BLaER1 treated with 17β-estradiol and CSF1 and Interleukin-3, amounts not matched to agents 10 nM and 100 nM (cell line): ENCODE results near the gene SLC37A1.
A peak's percentile ranks its signal among the peaks of the same experiment; 100 is the strongest.

ENCODE experiments used
- H3K27ac ChIP-seq, 11 experiments: shearing (Covaris generic); formaldehyde crosslinking; 2 replicates each; pipeline ENCODE4 v1.8.1; 2022
- H3K27me3 ChIP-seq, 11 experiments: shearing (Covaris generic); formaldehyde crosslinking; 2 replicates each; pipeline ENCODE4 v1.8.1; 2022
- H3K36me3 ChIP-seq, 11 experiments: shearing (Covaris generic); formaldehyde crosslinking; 2 replicates each; pipeline ENCODE4 v1.8.1; 2022
- H3K4me1 ChIP-seq, 10 experiments: shearing (Covaris generic); formaldehyde crosslinking; 2 replicates each; pipeline ENCODE4 v1.8.1; 2022
- H3K4me2 ChIP-seq, 11 experiments: shearing (Covaris generic); formaldehyde crosslinking; 2 replicates each; pipeline ENCODE4 v1.8.1; 2022
- H3K4me3 ChIP-seq, 10 experiments: shearing (Covaris generic); formaldehyde crosslinking; 2 replicates each; pipeline ENCODE4 v1.8.1; 2022
- H3K9ac ChIP-seq, 11 experiments: shearing (Covaris generic); formaldehyde crosslinking; 2 replicates each; pipeline ENCODE4 v1.8.1; 2022
- H3K9me3 ChIP-seq, 11 experiments: shearing (Covaris generic); formaldehyde crosslinking; replicated peaks in 1 of 11; 2 replicates each; pipeline ENCODE4 v1.8.1; 2022
- H4K20me1 ChIP-seq, 11 experiments: shearing (Covaris generic); formaldehyde crosslinking; 2 replicates each; pipeline ENCODE4 v1.8.1; 2022
- Cebpa-rat ChIP-seq, 11 experiments: shearing (Covaris generic); IDR thresholded peaks; 2 replicates each; pipeline ENCODE4 v1.8.1; 2022

The SLC37A1 gene

DNA sequence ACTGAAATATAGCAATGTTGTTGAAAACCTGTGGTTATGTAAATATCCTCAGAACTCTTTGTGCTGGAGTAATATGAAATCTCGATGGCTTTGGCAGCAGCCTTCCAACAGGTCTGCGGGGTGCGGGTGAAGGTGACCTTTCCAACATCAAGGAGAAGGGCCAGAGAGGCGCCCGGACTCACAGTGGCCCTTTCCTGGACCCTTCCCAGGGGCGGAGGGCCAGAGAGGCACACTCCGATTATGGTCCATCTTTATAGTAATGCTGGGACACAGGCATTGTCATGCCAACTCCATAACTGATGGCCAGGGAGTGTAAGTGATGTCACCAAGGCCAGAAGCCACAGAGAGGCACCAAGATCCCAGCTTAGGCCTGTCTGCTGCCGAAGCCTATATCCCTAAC is 18.1 kb downstream of the SLC37A1 start:
- no peaks in the 10 kb centered on the region for H3K9me3 ChIP-seq
- H3K4me1 ChIP-seq = peaks cover 72 to 100% (median 98%) of the 10 kb centered on the region in 10 experiments
- peaks cover 0 to 47% (median 0%) of the 10 kb centered on the region in 11 experiments; a peak in 5 of 22 replicates for H4K20me1 ChIP-seq
- peak overlapping the region in 10 of 11 experiments; percentile 54 to 98 (median 78); a peak in 20 of 22 replicates for H3K4me2 ChIP-seq
- H3K4me3 ChIP-seq = no peak overlapping the region
- H3K27me3 ChIP-seq = peaks cover 0 to 21% (median 0%) of the 10 kb centered on the region in 11 experiments; a peak in 3 of 22 replicates
- H3K36me3 ChIP-seq = no peaks in the 10 kb centered on the region
- no peak for TF ChIP-seq Cebpa-rat (IDR thresholded peaks at IDR 0.05)
- peak overlapping the region in 2 of 11 experiments; percentile 20 to 21; a peak in 3 of 22 replicates for H3K9ac ChIP-seq
- peak overlapping the region in 1 of 11 experiments; percentile 57; a peak in 1 of 22 replicates for H3K27ac ChIP-seq

DNA sequence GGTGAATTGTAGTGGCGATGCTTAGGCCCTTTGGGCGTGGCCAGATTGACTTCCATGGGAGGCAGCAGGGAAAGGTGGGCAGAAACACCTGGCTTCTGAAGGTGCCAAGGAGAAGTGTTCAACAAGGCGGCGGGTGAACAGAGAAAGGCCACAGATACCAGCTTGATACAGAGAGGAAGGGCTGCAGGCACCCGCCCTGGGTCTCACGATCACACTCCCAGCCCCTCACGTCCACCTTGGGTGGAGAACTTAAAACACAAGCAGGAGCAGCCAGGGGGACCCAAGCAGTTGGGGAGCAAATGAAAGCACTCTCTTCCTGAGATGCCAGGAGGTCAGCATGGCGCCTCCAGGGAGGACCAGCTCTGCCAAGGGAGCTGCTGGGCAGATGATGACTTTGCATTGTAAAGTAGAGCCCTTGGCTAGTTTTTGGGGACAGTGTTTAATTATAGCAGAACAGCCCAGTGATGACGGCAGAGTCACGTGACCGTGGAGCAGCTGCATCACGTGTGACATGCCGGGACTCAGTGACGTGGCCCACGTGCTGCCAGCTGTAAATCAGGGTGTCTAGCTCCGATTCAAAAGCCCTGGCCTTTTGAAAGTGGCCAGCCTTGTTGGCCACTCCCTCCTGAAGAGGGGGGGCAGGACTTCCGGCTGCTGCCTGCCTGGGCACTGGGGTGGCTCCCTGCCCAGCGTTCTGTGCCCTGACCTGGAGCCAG is 19.0 kb downstream of the SLC37A1 start:
- peak overlapping the region; percentile 75 to 98 (median 79) for H3K4me2 ChIP-seq
- no peaks in the 10 kb centered on the region for H3K36me3 ChIP-seq
- H3K4me1 ChIP-seq = peaks cover 64 to 100% (median 97%) of the 10 kb centered on the region in 10 experiments
- H3K27ac ChIP-seq = peak overlapping the region in 9 of 11 experiments; percentile 2 to 57 (median 31); a peak in 14 of 22 replicates
- no peak for TF ChIP-seq Cebpa-rat (IDR thresholded peaks at IDR 0.05)
- H3K4me3 ChIP-seq = no peak overlapping the region; a peak in 1 of 20 replicates
- peak overlapping the region in 3 of 11 experiments; percentile 9 to 39 (median 27); a peak in 3 of 22 replicates for H3K9ac ChIP-seq
- peaks cover 0 to 21% (median 0%) of the 10 kb centered on the region in 11 experiments; a peak in 3 of 22 replicates for H3K27me3 ChIP-seq
- no peaks in the 10 kb centered on the region for H3K9me3 ChIP-seq
- peaks cover 0 to 53% (median 0%) of the 10 kb centered on the region in 11 experiments; a peak in 5 of 22 replicates for H4K20me1 ChIP-seq

DNA sequence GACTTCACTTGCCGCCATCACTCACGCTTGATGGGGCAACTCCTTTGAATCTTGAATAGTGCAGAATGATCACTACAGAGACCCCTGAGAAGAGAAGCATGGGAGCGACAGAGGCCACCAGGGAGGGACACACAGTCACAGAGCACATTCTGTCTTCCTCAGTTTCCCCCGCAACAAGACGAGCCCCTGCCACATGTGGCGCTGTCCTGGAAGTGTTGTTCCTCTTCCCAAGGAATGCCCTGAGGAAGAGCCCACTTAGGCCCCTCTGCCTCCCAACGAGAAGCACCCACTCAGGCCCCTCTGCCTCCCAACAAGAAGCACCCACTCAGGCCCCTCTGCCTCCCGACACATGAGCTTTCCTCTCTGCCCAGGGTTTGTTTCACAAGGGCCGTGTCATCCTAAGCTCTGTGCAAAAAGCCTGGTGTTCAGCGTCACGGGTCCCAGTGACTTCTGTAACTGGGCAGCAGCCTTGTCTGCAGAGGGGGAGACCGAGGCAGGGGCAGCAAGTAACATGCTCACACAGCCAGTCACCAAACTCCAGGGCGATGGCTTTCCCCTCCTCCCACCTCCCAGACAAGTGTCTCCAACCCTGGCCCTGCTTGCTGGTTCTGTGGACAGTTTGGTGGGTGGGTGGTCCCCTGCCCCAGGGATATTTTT is 19.8 kb downstream of the SLC37A1 start:
- H3K9me3 ChIP-seq = no peaks in the 10 kb centered on the region
- H3K27me3 ChIP-seq = peaks cover 0 to 21% (median 0%) of the 10 kb centered on the region in 11 experiments; a peak in 3 of 22 replicates
- peak overlapping the region in 4 of 11 experiments; percentile 9 to 39 (median 28); a peak in 4 of 22 replicates for H3K9ac ChIP-seq
- TF ChIP-seq Cebpa-rat (IDR thresholded peaks at IDR 0.05) = no peak
- H3K4me1 ChIP-seq = peaks cover 56 to 97% (median 90%) of the 10 kb centered on the region in 10 experiments
- H4K20me1 ChIP-seq = peaks cover 0 to 53% (median 0%) of the 10 kb centered on the region in 11 experiments; a peak in 6 of 22 replicates
- H3K27ac ChIP-seq = peak overlapping the region in 9 of 11 experiments; percentile 2 to 57 (median 31); a peak in 13 of 22 replicates
- H3K4me3 ChIP-seq = peak overlapping the region in 1 of 10 experiments; percentile 9; a peak in 2 of 20 replicates
- H3K4me2 ChIP-seq = peak overlapping the region; percentile 75 to 98 (median 79)
- no peaks in the 10 kb centered on the region for H3K36me3 ChIP-seq

DNA sequence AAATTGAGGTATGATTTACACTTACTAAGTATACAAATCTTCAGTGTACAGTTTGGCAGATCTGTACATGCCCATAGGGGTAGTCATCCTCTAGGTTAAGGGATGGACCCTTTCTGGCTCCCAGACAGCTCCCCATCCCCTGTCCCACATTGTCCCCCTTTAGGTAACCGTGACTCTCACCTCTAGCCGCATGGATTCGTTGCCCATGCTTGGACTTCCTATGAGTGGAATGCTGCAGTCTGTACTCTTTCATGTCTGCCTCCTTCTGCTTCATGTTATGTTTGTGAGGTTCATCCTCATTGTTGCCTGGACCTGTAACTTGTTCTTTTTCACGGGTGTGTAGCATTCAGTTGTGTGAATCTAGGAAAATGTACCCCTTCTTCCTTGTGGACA is 20.3 kb downstream of the SLC37A1 start:
- H4K20me1 ChIP-seq = peaks cover 0 to 53% (median 0%) of the 10 kb centered on the region in 11 experiments; a peak in 6 of 22 replicates
- H3K27ac ChIP-seq = peak overlapping the region in 1 of 11 experiments; percentile 6; a peak in 1 of 22 replicates
- H3K4me3 ChIP-seq = peak overlapping the region in 1 of 10 experiments; percentile 19; a peak in 2 of 20 replicates
- peak overlapping the region in 1 of 11 experiments; percentile 31; a peak in 3 of 22 replicates for H3K9ac ChIP-seq
- no peak for TF ChIP-seq Cebpa-rat (IDR thresholded peaks at IDR 0.05)
- peaks cover 53 to 92% (median 85%) of the 10 kb centered on the region in 10 experiments for H3K4me1 ChIP-seq
- H3K36me3 ChIP-seq = 0 out of 22 replicates have a peak, but pooled peaks cover 0 to 4% (median 0%) of the 10 kb centered on the region in 11 experiments
- H3K9me3 ChIP-seq = no peaks in the 10 kb centered on the region
- peak overlapping the region; percentile 75 to 98 (median 79) for H3K4me2 ChIP-seq
- peaks cover 0 to 21% (median 0%) of the 10 kb centered on the region in 11 experiments; a peak in 3 of 22 replicates for H3K27me3 ChIP-seq

DNA sequence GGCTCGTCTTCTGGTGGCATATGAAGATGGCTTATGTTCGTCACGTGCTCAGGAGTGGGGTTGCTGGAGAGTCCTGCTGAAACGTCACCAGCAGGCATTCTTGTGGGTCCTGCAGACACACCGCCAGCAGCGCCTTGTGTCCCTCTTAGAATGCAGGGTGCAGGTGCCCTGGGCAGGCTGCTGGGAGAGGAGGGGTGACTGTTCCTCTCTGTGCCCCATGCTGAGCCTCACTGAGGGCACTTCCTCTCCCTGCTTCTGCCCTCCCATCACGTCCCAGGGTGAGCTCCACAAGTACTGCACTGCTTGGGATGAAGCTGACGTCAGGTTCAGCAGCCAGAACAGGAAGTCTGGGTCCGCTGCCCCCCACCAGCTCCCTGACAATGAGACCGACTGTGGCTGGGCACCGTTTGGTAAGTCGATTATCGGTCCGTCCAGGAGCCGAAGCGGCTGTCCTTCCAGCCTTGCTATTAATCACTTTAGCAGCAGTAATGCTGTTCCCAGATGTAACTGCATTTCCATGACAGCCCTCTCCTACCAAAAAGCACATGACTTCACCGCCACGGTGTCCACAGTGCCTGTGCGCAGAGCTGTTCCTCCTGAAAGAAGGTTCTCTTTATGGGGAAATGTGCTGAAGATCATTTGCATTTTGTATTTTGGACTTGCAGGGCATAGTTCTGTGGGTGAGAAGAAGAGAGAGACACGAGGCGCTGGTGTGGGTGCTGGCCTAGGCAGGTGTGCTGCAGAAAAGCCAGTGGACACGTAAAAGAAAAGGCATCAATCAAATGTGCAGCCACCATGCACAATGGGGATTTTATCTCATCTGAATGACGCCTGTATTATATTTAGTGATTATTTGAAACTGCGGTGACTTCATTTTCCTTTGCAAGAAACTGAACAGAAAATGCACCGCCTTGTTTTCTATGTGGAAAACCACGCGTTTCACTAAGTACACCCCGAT is 21.0 kb downstream of the SLC37A1 start:
- H3K4me2 ChIP-seq = peak overlapping the region; percentile 75 to 98 (median 79)
- H3K9ac ChIP-seq = peak overlapping the region in 4 of 11 experiments; percentile 1 to 31 (median 12); a peak in 6 of 22 replicates
- H3K4me1 ChIP-seq = peaks cover 53 to 85% (median 78%) of the 10 kb centered on the region in 10 experiments

DNA sequence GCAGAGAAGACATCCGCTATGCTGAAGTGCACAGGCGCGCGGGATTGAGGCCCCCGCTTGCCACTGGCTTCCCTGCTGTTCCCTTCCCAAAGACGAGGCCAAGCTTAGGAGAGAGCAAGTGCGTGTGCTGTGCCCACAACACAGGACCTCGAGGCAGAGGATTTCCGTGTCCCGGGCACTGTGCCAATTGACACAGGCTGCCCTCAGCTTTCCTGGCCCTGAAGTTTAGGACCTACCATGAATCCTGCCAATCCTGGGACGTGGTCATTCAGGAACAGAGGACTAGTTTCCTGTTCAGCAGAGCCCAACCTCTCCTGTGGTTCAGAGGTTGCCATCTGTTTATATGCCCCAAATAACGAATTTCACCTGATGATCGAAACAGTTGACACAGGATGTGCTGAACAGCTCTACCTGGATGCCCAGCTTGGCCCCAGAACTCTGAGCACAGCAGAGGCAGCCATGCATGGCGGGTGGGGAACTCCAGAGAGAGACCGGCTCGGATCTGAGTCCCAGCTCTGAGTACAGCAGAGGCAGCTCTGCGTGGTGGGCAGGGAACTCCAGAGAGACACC is 22.0 kb downstream of the SLC37A1 start:
- Histone ChIP-seq H3K27ac (0 out of 22 replicates have a peak overlapping the region, but pooled peaks of 1 of the 11 experiments have one; percentile 3), H3K4me2 (peak overlapping the region; percentile 75 to 98 (median 79)), H3K4me1 (peaks cover 51 to 75% (median 68%) of the 10 kb centered on the region in 10 experiments), H3K9ac (peak overlapping the region in 2 of 11 experiments; percentile 15 to 21; a peak in 2 of 22 replicates), H3K36me3 (peaks cover 0 to 16% (median 3%) of the 10 kb centered on the region in 11 experiments; a peak in 6 of 22 replicates), H3K27me3 (peaks cover 0 to 19% (median 0%) of the 10 kb centered on the region in 11 experiments; a peak in 3 of 22 replicates), H3K4me3 (peak overlapping the region in 1 of 10 experiments; percentile 24; a peak in 1 of 20 replicates), H4K20me1 (peaks cover 0 to 53% (median 0%) of the 10 kb centered on the region in 11 experiments; a peak in 7 of 22 replicates), H3K9me3 (no peaks in the 10 kb centered on the region)
- no peak for TF ChIP-seq Cebpa-rat (IDR thresholded peaks at IDR 0.05)

More for the DNA sequence above, 21.0 kb downstream of the SLC37A1 start:
- Histone ChIP-seq H3K36me3 (peaks cover 0 to 10% (median 3%) of the 10 kb centered on the region in 11 experiments; a peak in 5 of 22 replicates), H3K27me3 (peaks cover 0 to 21% (median 0%) of the 10 kb centered on the region in 11 experiments; a peak in 3 of 22 replicates), H3K27ac (peak overlapping the region in 2 of 11 experiments; percentile 6 to 23; a peak in 1 of 22 replicates), H4K20me1 (peaks cover 0 to 53% (median 0%) of the 10 kb centered on the region in 11 experiments; a peak in 7 of 22 replicates), H3K4me3 (peak overlapping the region in 3 of 10 experiments; percentile 19 to 30 (median 24); a peak in 5 of 20 replicates), H3K9me3 (no peaks in the 10 kb centered on the region)
- no peak for TF ChIP-seq Cebpa-rat (IDR thresholded peaks at IDR 0.05)

DNA sequence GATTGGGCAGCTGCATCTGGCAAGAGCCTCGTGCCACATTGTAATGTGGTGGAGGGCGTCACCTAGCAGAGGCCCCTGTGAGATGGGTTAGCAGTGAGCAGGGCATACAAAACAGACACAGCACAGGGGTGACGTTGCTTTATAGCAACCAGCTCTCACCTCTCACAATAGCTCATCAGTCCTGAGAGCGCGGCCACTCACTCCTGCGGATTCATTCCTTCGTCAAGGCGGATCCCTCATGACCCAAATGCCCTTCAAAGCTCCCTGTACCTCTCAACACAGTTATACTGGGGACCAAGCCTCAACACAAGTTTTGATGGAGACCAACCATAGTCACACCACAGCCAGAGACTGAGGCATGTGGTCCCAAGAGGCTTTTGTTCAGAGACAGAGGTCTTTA is 22.9 kb downstream of the SLC37A1 start:
- Histone ChIP-seq H4K20me1 (peaks cover 0 to 47% (median 0%) of the 10 kb centered on the region in 11 experiments; a peak in 6 of 22 replicates), H3K36me3 (peaks cover 0 to 25% (median 3%) of the 10 kb centered on the region in 11 experiments; a peak in 6 of 22 replicates), H3K4me1 (peaks cover 42 to 68% (median 59%) of the 10 kb centered on the region in 10 experiments), H3K9me3 (no peaks in the 10 kb centered on the region), H3K4me2 (peak overlapping the region in 8 of 11 experiments; percentile 75 to 98 (median 79); a peak in 16 of 22 replicates), H3K9ac (peak overlapping the region in 2 of 11 experiments; percentile 8 to 30; a peak in 2 of 22 replicates), H3K27me3 (peaks cover 0 to 10% (median 0%) of the 10 kb centered on the region in 11 experiments; a peak in 3 of 22 replicates), H3K27ac (no peak overlapping the region), H3K4me3 (no peak overlapping the region)
- no peak for TF ChIP-seq Cebpa-rat (IDR thresholded peaks at IDR 0.05)
